HepG2 (cell line): ENCODE measurements around the gene RRAD. TPM values are rescaled to one million over a fixed set of nuclear protein-coding genes. Genes with fewer than 3 reads are reported as not detected.

Experiments used
- HNRNPUL1 ChIP-seq: fragments of 200-400 bp; formaldehyde crosslinking; IDR thresholded peaks from 2 replicates; pipeline ENCODE4 v1.6.1; 2017; ENCODE audit warnings: low read depth, mild to moderate bottlenecking, low read length, moderate library complexity
- KLF12 ChIP-seq: sonication (generic); formaldehyde crosslinking; IDR thresholded peaks from 2 replicates; pipeline ENCODE4 v1.4.0; 2020; ENCODE audit warnings: missing genetic modification reagents, borderline replicate concordance
- PAF1 ChIP-seq: IDR thresholded peaks from 2 replicates; pipeline ENCODE4 v1.6.1; 2016; ENCODE audit warnings: missing genetic modification reagents, missing compliant biosample characterization
- SMYD3 ChIP-seq: sonication (generic); formaldehyde crosslinking; IDR thresholded peaks from 2 replicates; pipeline ENCODE4 v1.8.1; 2023; ENCODE audit warnings: mild to moderate bottlenecking, missing genetic modification reagents
- ZC3H4 ChIP-seq: sonication (generic); formaldehyde crosslinking; IDR thresholded peaks from 2 replicates; pipeline ENCODE4 v1.4.0; 2020; ENCODE audit warnings: missing genetic modification reagents, borderline replicate concordance
- ZNF17 ChIP-seq: sonication (generic); formaldehyde crosslinking; IDR thresholded peaks from 2 replicates; pipeline ENCODE4 v1.5.0; 2020; ENCODE audit warnings: mild to moderate bottlenecking, missing genetic modification reagents
- ZNF34 ChIP-seq: sonication (generic); formaldehyde crosslinking; IDR thresholded peaks from 2 replicates; pipeline ENCODE4 v1.4.0; 2020; ENCODE audit warnings: mild to moderate bottlenecking, missing genetic modification reagents, borderline replicate concordance
- ZNF550 ChIP-seq: sonication (generic); formaldehyde crosslinking; IDR thresholded peaks from 2 replicates; pipeline ENCODE4 v1.4.0; 2020; ENCODE audit warnings: mild to moderate bottlenecking, missing genetic modification reagents, borderline replicate concordance
- ZNF607 ChIP-seq: sonication (generic); formaldehyde crosslinking; IDR thresholded peaks from 2 replicates; pipeline ENCODE4 v1.5.1; 2020; ENCODE audit warnings: missing genetic modification reagents, mild to moderate bottlenecking, borderline replicate concordance
- ZNF839 ChIP-seq: sonication (generic); formaldehyde crosslinking; IDR thresholded peaks from 2 replicates; pipeline ENCODE4 v1.4.0; 2020; ENCODE audit warnings: missing genetic modification reagents, mild to moderate bottlenecking, borderline replicate concordance
- polyA plus RNA-seq, 8 experiments: library from polyadenylated mRNA; depleted of rRNA in 3 of 8; stranded (reverse) in 7 of 8; unstranded in 1 of 8; fragments of >200 nt; fragmentation: Illumina TruSeq in 4 of 8; extraction: Trizol in 4 of 8; gene quantifications; 2 replicates each; pipeline versions ENCODE4 v1.2.1 to v1.2.3, GENCODE V29; 2011 to 2016; ENCODE audit warnings: low read depth in 4 of 8, missing spikeins in 1 of 8, mixed read lengths in 1 of 8; ENCODE audit not compliant: insufficient read depth in 1 of 8
- total RNA-seq, 5 experiments: library from RNA; depleted of rRNA; stranded (reverse); fragments of >200 nt; fragmentation: Illumina TruSeq; extraction: Trizol; gene quantifications; 2 replicates each; pipeline ENCODE4 v1.2.3, GENCODE V29; 2016; ENCODE audit warnings: low read depth in 1 of 5
- TF ChIP-seq, protein P1 (sequence below), 2 experiments: fragments of 450-650 bp in 1 of 2; sonication (generic) in 1 of 2; formaldehyde crosslinking in 1 of 2; IDR thresholded peaks; 2 replicates each; pipeline versions ENCODE4 v1.6.1 to v1.8.0; 2016 to 2022; ENCODE audit warnings: antibody characterized with exemption in 1 of 2, mild to moderate bottlenecking in 1 of 2, missing genetic modification reagents in 1 of 2
- TF ChIP-seq, protein P2 (sequence below): IDR thresholded peaks from 2 replicates; pipeline ENCODE4 v1.6.1; 2016; ENCODE audit warnings: low read depth, control low read depth
- TF ChIP-seq, protein P3 (sequence below): sonication (generic); formaldehyde crosslinking; IDR thresholded peaks from 2 replicates; pipeline ENCODE4 v1.8.1; 2023; ENCODE audit warnings: mild to moderate bottlenecking, inconsistent platforms, moderate library complexity, missing genetic modification reagents, borderline replicate concordance

Gene RRAD
- total and polyA plus RNA-seq, 2 of the 13 experiments (the other 11 are each of a cell fraction or from before 2014, with no cell fraction given): 0.80 to 1.1 TPM

DNA sequence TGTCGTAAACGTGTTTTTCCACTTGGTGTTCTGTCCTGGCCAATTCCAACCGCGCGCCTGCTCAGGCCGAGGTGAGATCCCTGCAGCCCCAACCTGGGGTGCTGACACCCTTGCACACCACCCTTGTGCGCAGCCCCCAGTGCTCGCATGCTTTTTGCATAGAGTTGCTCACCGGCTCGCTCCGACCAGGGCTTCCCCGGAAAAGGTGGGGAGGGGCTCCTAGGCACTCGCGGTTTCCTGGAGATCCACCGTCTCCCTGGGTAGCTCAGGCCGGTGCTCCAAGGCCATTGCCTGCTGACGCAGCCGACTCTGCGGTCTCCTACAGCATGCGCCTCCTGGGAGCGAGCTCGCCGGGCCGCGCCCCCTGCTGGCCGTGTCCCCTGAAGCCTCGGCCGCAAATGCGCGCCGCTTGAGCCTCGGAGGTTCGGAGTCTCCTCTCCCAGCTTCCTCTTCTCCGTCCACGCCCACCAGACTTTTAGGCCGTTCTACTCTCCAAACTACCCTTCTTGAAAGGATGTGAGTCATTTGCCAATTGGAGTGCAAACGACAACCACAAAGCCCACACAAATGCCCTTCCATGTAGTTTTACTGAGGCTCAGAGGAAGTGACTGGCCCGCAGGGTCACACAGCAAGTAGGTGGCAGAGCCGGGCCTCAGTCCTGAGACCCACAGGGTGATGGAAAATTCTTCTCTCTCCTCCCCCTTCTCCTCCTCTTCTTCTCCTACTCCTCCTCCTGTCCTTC is 52.2 kb downstream of the RRAD start (continued):
- TF ChIP-seq, protein P1, sequence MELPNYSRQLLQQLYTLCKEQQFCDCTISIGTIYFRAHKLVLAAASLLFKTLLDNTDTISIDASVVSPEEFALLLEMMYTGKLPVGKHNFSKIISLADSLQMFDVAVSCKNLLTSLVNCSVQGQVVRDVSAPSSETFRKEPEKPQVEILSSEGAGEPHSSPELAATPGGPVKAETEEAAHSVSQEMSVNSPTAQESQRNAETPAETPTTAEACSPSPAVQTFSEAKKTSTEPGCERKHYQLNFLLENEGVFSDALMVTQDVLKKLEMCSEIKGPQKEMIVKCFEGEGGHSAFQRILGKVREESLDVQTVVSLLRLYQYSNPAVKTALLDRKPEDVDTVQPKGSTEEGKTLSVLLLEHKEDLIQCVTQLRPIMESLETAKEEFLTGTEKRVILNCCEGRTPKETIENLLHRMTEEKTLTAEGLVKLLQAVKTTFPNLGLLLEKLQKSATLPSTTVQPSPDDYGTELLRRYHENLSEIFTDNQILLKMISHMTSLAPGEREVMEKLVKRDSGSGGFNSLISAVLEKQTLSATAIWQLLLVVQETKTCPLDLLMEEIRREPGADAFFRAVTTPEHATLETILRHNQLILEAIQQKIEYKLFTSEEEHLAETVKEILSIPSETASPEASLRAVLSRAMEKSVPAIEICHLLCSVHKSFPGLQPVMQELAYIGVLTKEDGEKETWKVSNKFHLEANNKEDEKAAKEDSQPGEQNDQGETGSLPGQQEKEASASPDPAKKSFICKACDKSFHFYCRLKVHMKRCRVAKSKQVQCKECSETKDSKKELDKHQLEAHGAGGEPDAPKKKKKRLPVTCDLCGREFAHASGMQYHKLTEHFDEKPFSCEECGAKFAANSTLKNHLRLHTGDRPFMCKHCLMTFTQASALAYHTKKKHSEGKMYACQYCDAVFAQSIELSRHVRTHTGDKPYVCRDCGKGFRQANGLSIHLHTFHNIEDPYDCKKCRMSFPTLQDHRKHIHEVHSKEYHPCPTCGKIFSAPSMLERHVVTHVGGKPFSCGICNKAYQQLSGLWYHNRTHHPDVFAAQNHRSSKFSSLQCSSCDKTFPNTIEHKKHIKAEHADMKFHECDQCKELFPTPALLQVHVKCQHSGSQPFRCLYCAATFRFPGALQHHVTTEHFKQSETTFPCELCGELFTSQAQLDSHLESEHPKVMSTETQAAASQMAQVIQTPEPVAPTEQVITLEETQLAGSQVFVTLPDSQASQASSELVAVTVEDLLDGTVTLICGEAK (IDR thresholded peaks at IDR 0.05): no peak
- TF ChIP-seq, protein P1 (CRISPR knock-in tag; IDR thresholded peaks at IDR 0.05): peak; percentile 74
- TF ChIP-seq, protein P2, sequence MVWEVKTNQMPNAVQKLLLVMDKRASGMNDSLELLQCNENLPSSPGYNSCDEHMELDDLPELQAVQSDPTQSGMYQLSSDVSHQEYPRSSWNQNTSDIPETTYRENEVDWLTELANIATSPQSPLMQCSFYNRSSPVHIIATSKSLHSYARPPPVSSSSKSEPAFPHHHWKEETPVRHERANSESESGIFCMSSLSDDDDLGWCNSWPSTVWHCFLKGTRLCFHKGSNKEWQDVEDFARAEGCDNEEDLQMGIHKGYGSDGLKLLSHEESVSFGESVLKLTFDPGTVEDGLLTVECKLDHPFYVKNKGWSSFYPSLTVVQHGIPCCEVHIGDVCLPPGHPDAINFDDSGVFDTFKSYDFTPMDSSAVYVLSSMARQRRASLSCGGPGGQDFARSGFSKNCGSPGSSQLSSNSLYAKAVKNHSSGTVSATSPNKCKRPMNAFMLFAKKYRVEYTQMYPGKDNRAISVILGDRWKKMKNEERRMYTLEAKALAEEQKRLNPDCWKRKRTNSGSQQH (CRISPR knock-in tag): no peak
- TF ChIP-seq KLF12: no peak
- TF ChIP-seq ZNF607 (CRISPR knock-in tag): no peak
- TF ChIP-seq HNRNPUL1: no peak
- no peak for TF ChIP-seq ZNF17 (CRISPR knock-in tag)
- TF ChIP-seq ZNF550 (CRISPR knock-in tag): no peak
- no peak for TF ChIP-seq PAF1
- TF ChIP-seq, protein P3, sequence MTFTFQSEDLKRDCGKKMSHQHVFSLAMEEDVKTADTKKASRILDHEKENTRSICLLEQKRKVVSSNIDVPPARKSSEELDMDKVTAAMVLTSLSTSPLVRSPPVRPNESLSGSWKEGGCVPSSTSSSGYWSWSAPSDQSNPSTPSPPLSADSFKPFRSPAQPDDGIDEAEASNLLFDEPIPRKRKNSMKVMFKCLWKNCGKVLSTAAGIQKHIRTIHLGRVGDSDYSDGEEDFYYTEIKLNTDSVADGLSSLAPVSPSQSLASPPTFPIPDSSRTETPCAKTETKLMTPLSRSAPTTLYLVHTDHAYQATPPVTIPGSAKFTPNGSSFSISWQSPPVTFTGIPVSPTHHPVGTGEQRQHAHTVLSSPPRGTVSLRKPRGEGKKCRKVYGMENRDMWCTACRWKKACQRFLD (CRISPR knock-in tag): 0 out of 2 replicates have a peak, but pooled peaks have one; percentile 60
- no peak for TF ChIP-seq ZNF34 (CRISPR knock-in tag)
- no peak for TF ChIP-seq SMYD3 (CRISPR knock-in tag)
- no peak for TF ChIP-seq ZC3H4
- no peak for TF ChIP-seq ZNF839 (CRISPR knock-in tag)
